Posterior cingulate gyrus (tissue), 11 donors: Measurements from ENCODE around the gene KLHL12.
"Not testable (repeated sequence)": the region's sequence is repeated elsewhere in the genome, so short reads cannot be mapped to it uniquely, and the experiment has no call there.

Experiments used
- DNase-seq, 10 donors: peaks; one replicate each; pipeline versions ENCODE4 v3.0.0 to v3.0.0-alpha.2; 2020 to 2021; ENCODE audit warnings: mixed read lengths in 3 of 10
- intact Hi-C: fragments of 100-400 bp; cut with DNase I; formaldehyde crosslinking; loops from one replicate; pipeline ENCODE4 v1.15.1; 2023

The KLHL12 gene

DNA sequence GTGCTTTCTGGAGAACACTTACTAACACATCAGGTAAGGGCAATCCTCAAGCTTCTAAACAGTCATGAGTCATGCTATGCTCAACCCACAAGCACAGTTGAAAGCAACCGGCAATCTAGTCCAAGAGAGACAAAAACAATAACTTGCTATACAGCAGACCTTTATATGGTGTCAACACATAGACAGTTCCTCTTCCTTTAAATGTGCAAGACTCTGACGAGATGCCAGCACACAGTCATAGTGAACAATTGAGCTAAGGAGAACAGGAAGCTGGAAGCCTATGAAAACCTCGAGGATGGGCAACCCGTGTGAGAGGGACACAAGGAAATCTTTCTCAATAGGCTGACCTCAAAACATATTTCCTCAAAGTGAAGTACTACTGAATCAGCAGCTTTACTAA is 25.8 kb upstream of the KLHL12 start:
- intact Hi-C loops: no loop called here
- DNase-seq: no peak

DNA sequence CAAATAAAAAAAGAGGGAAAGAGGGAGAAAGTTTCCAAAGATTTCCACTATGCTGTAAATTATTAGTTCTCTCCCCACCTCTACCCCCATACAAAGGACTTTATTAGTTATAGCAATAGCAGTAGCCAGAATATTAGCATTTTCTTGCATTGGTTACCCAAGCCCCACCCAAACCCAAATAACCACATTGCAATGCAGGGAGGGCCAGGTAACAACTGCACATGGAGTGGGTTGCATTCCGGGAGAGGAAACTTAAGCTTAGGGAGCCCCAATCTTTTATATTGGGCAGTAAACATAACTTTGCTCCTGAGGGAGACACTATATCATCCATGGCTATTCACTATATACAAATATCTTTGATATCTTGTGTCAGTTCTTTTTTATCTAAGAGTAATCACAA is 25.1 kb upstream of the KLHL12 start:
- intact Hi-C loops: no loop called here
- DNase-seq: no peak

DNA sequence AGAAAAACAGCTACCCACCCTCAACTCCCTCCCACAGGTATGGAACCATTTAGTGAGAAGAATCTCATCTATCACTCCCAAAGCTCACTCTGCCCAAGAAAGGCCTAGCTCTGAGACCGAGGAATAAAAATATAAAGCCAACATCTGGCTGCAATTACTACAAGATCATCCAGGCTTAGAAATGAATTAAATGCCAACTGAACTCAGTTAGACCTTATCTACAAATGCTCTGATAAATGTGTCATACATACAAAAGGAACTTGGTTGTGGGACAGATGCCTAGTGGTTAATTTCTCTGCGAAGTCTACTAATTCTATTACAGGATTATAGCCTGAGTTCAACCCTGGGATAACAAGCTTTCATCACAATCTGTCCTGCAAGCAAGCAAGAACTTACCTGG is 24.4 kb upstream of the KLHL12 start:
- DNase-seq: no peak
- intact Hi-C loops: no loop called here

DNA sequence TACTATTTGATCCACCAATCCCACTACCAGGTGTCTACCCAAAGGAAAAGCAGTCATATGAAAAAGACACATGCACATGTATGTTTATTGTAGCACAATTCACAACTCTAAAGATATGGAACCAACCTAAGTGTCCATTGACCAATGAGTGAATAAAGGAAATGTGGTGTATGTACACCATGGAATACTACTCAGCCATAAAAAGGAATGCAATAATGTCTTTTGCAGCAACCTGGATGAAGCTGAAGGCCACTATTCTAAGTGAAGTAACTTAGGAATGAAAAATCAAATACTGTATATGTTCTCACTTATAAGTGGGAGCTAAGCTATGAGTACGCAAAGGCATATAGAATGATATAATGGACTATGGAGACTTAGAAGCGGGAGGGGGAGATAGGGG is 18.4 kb upstream of the KLHL12 start:
- intact Hi-C loops: no loop called here

DNA sequence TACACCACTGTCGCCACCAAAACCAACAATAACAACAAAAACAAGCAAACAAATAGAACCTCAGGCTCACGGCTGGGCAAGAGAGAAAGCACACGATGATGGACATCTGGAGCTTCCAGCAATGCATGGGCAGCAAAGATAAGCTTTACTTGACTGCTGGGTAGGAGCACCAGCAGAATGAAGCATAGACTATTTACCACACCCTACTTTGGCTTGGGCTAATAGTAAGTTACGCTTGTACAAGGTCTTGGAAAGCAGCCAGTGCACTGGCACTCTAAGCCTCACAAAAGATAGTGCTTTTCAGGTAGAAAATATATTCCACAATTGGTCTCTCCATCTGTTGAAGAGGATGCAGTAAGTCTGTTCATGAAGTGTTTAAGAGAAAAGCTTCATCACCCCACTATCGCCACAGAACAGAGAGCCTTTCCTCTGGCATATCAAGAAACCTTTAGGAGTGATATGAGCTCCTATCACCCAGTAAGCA is 17.4 kb upstream of the KLHL12 start:
- intact Hi-C loops: no loop called here
- DNase-seq: no peak

More for the DNA sequence above, 18.4 kb upstream of the KLHL12 start:
- DNase-seq: no peak

DNA sequence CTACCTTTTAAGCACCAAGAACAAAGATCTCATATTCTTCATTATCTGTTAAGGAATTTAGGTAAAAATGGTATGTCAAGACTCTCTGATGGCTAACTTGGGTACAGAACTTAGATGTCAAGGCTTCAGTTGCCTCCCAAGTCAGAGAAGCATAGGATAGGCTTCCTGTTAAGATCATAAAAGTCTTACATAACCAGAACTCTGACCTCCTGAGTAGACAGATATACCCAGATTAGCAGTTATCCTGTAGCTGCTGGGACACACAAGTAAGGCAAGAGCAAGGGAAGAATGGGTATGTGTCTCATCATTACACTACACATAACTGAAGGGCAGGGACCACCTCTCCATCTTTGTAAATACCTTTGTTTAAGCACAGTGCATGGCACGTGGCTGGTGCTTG is 15.4 kb upstream of the KLHL12 start:
- intact Hi-C loops: no loop called here
- no peak for DNase-seq

DNA sequence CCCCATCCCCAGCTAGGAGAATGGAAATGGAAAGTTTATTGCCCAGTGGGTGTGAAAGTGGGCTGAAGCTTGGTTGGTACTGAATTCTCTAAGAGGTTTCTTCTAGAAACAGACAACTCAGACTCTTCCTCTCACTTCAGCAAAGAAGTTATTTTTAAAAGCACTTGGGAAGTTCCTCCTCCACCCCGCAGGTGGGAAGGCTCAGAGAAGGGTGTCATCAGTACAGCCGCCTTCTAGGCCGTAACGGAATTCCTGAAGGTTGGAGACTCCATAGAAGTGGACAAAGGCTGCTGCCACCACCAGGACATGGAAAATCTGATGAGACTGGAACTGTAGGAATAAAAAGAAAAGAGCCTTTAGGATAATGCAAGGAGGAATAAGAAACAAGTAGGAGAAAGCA is 14.3 kb upstream of the KLHL12 start:
- no peak for DNase-seq
- intact Hi-C loops: no loop called here

DNA sequence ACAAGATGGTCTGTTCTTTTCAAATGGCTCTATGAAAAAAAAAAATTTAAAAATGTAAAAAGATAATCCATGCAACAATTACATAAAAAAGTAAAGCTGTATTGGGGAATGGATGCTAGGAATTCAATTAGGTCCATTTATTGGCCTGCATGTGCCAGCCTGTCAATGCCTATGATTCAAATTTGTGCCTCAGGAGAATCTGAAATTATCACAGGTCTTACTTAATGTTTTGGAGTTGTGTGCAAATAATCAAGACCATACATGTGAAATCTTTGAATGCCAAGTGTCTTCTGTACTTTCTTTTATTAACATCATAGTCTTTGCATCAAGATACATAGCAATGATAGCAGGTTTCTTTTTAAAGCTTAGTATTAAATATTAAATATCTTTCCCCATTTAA is 13.5 kb upstream of the KLHL12 start:
- DNase-seq: no peak
- intact Hi-C loops: no loop called here

DNA sequence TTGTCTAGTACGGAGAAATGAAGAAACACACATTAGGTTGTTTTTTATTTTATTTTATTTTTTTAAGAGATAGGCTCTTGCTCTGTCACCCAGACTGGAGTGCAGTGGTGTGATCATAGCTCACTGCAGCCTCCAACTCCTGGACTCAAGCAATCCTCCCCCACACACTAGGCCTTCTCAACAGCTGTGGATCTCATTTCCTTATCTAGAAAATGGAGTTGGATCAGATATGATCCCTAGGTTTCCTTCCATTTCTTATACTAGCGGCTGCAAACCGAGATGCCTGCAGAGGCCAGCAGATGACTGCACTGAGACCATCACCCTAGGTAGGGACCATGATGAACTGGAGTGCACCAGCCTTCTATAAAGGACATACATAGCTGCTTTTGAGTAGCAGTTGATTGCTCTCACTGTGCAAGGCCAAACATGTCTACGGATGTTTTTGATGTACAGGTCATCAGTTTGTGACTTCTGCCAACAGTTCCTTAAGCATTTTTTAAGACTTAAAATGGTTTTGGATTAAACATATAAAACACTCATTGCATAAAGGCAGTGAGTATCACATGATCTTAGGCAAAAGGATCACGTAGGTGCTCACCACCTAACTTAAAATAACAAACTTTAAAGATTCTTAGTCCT is 11.4 kb upstream of the KLHL12 start:
- no peak for DNase-seq
- intact Hi-C loops: no loop called here

DNA sequence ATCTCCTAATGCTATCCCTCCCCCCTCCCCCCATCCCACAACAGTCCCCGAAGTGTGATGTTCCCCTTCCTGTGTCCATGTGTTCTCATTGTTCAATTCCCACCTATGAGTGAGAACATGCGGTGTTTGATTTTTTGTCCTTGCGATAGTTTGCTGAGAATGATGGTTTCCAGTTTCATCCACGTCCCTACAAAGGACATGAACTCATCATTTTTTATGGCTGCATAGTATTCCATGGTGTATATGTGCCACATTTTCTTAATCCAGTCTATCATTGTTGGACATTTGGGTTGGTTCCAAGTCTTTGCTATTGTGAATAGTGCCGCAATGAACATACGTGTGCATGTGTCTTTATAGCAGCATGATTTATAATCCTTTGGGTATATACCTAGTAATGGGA is 9.4 kb upstream of the KLHL12 start:
- DNase-seq, intact Hi-C loops: not testable (repeated sequence)

DNA sequence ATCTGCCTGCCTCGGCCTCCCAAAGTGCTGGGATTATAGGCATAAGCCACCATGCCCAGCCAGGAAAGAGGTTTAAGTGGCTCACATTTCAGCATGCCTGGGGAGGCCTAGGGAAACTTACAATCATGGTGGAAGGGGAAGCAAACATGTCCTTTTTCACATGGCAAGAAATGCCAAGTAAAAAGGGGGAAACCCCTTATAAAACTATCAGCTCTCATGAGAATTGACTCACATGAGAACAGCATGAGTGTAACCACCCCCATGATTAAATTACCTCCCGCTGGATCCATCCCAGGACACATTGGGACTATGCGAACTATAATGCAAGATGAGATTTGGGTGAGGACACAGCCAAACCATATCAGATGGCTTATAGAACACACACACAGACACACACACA is 8.8 kb upstream of the KLHL12 start:
- intact Hi-C loops: no loop called here

DNA sequence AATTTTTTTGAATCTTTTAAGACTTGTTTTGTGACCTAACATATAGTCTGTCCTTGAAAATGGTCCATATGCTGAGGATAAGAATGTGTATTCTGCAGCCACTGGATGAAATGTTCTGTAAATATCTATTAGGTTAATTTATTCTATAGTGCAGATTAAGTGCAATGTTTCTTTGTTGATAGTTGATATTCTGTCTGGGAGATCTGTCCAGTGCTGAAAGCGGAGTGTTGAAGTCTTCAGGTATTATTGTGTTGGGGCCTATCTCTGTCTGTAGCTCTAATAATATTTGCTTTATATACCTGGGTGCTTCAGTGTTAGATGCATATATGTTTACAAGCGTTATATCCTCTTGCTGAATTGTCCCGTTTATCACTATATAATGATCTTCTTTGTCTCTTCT is 7.7 kb upstream of the KLHL12 start:
- intact Hi-C loops: no loop called here

More for the DNA sequence above, 8.8 kb upstream of the KLHL12 start:
- no peak for DNase-seq

DNA sequence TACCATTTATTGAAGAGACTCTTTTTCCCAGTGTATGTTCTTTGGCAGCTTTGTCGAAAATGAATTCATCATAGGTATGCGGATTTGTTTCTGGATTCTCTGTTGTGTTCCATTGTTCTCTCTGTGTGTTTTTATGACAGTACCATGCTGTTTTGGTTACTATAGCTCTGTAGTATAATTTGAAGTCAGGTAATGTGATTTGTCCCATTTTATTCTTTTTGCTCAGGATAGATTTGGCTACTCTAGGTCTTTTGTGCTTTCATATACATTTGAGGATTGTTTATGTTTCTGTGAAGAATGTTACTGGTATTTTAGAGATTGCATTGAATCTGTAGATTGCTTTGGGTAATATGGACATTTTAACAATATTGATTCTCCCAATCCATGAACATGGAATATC is 5.4 kb upstream of the KLHL12 start:
- intact Hi-C loops: no loop called here
- no peak for DNase-seq

More for the DNA sequence above, 7.7 kb upstream of the KLHL12 start:
- no peak for DNase-seq

DNA sequence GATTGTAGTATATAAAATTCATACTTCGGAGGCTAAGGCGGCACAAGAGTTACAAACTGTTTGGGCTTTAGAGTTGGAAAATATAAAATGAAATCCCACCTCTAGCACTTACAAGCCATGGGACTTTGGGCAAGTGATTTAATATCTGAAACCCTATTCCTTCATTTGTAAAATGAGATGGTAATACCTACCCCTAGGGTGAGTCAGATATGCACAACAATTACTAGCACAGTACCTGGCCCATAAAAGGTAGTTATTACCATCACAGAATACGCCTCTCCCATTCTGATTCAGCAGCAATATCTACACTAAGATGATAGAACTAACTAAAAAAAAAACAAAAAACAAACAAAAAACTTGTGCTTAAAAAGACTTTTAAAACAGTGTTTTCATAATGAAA is 3.5 kb downstream of the KLHL12 start:
- DNase-seq: no peak
- intact Hi-C loops: loop anchor here (5.0 kb wide), 1 partner anchor 34 kb away; the partner anchor contains the start of gene ADIPOR1

DNA sequence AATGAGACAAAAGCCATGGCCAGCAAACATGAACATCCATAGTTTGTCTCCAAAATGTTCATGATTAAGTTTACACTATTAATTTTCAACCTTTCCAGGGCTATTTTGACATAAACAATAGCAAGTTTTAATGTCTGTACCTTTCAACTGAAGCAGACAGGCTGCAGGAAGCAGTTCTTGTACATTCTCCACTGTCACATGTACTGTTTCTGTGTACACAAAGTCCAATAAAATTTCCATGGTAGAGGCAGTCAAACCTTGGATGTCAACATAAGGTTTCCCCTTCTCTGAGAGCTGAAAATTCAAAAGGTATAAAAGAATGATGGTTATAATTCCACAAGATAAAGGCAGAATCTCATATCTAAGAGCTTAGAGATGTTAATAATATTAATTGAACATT is 7.4 kb downstream of the KLHL12 start:
- intact Hi-C loops: loop anchor here (5.0 kb wide), 1 partner anchor 38 kb away; the partner anchor contains the start of gene ADIPOR1
- DNase-seq: no peak

DNA sequence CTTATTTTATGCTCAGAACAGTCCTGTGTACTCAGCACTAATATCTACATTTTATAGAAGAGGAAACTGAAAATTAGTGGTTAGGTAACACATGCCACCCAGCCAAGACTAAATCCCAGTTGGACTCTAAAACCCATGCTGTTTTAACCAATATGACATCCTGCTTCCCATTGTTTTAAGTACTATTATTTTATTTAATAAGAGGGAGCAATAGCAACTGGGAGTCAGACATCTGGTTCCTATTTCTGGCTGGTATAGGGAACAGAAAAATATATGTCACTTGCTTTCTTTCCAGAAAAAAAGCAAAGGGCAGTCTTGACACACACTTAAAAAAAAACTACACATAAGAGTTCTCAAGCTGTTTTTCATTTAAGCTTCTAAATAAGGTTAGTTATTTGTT is 11.9 kb downstream of the KLHL12 start:
- intact Hi-C loops: no loop called here

DNA sequence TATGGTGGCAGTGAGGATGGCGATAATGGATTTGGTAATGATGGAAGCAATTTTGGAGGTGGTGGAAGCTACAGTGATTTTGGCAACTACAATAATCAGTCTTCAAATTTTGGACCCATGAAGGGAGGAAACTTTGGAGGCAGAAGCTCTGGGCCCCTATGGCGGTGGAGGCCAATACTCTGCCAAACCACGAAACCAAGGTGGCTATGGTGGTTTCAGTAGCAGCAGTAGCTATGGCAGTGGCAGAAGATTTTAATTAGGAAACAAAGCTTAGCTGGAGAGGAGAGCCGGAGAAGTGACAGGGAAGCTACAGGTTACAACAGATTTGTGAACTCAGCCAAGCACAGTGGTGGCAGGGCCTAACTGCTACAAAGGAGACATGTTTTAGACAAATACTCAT is 14.6 kb downstream of the KLHL12 start:
- DNase-seq, intact Hi-C loops: not testable (repeated sequence)

More for the DNA sequence above, 11.9 kb downstream of the KLHL12 start:
- no peak for DNase-seq

DNA sequence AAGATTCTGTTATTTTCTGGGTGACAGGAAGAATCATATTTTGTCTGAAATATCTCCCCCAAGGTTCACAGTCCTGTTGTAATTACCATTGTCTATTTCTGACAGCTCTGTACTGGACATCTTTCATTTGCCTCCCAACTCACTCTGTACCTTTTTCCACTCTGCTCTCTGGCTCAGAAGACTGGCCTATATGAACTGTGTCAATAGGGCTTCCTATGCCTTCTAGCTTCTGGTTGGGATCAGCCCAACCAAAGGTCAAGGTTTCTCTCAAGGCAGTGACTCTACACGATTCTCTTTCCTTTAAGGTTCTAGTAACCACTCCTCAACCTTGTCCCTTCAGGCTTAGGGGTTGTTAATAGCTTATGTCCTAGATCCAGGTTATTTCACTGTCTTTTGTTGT is 17.5 kb downstream of the KLHL12 start:
- intact Hi-C loops: no loop called here
- no peak for DNase-seq

DNA sequence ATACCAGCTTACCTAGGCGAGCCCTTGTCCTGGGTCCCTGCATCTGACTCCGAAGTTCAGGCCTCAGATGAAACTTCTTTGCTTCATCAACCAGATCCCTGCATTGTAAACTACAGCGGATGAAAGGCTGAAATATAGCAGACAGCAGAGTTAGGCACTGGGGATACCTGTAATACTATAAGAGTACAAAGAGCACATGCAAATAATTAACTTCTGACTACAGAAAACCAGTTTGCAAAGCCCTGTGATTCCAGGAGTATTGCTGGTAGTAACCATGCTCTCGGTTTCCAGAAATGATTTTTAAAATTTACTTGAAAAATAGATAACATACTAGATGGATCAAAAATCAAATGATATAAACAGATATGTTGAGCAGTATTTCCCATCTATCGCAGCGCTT is 18.0 kb downstream of the KLHL12 start:
- intact Hi-C loops: no loop called here
- no peak for DNase-seq

DNA sequence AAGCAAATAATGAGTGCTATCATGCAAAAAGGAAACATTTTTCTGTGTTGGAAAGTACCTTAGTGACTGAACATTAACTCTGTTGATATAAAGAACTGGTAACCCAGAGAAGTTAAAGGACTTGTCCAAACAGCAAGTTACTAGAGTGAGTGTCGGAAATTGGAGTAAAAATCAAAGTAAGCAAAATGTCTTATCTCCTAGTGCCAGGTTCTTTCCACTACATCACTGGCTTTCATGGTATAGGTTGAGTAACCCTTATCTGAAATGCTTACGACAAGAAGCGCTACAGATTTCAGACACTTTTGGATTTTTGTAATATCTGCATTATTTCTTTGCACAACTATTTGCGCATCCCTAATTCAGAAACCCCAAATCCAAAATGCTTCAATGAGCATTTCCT is 21.7 kb downstream of the KLHL12 start:
- intact Hi-C loops: no loop called here
- no peak for DNase-seq

DNA sequence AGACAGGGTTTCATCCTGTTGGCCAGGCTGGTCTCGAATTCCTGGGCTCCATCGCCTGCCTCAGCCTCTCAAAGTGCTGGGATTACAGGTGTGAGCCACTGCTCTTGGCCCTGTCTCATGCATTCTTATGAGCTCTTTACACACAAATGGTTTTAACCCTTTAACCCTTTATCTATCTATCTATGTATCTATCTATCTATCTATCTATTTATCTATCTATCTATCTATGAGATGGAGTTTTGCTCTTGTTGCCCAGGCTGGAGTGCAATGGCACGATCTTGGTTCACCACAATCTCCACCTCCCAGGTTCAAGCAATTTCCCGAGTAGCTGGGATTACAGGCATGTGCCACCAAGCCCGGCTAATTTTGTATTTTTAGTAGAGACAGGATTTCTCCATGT is 23.2 kb downstream of the KLHL12 start:
- DNase-seq, intact Hi-C loops: not testable (repeated sequence)

DNA sequence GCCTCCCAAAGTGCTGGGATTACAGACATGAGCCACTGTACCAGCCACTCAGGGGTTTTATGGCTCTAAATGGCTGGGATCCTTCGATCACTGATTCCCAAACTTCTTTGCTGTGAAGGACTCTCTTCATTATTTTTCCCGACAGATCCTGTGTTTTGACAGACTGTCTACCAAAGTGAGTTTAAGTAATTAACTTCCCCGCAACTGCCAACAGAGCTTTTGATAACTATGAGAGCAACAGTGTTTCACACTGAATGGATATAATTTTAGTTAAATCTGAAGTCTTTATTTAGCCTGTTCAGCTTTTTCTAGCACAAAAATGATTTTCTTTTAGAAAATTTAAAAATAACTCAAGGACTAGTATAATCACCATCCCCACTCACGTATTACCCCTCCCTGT is 25.5 kb downstream of the KLHL12 start:
- intact Hi-C loops: no loop called here
- DNase-seq: no peak

DNA sequence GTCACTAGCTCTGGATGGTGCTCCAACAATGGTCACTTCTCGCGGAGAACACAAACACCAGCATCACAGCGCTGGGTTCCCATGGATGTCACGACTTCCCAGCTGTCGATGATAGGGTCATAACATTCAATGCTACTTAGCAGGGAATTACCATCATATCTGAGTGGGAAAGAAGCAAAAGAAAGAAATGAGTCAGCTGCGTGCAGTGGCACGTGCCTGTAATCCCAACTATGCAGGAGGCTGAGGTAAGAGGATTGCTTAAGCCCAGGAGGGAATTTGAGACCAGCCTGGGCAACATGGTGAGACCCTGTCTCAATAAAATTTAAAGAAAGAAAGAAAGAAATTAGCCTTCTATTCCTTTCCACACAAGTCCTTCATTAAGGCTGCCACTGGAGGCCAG is 34.5 kb downstream of the KLHL12 start:
- intact Hi-C loops: no loop called here

More for the DNA sequence above, 34.5 kb downstream of the KLHL12 start:
- DNase-seq: no peak
